NCI-H2081 treated with DMSO at 0.1 percent for 48 hours (cell line): ENCODE data around the gene ISCU.
"Not testable (repeated sequence)": the region's sequence is repeated elsewhere in the genome, so short reads cannot be mapped to it uniquely, and the experiment has no call there.

Experiments
- DNase-seq: peaks from one replicate; lab custom pipeline; 2025; lab: John Stamatoyannopoulos, UW

The ISCU gene

DNA sequence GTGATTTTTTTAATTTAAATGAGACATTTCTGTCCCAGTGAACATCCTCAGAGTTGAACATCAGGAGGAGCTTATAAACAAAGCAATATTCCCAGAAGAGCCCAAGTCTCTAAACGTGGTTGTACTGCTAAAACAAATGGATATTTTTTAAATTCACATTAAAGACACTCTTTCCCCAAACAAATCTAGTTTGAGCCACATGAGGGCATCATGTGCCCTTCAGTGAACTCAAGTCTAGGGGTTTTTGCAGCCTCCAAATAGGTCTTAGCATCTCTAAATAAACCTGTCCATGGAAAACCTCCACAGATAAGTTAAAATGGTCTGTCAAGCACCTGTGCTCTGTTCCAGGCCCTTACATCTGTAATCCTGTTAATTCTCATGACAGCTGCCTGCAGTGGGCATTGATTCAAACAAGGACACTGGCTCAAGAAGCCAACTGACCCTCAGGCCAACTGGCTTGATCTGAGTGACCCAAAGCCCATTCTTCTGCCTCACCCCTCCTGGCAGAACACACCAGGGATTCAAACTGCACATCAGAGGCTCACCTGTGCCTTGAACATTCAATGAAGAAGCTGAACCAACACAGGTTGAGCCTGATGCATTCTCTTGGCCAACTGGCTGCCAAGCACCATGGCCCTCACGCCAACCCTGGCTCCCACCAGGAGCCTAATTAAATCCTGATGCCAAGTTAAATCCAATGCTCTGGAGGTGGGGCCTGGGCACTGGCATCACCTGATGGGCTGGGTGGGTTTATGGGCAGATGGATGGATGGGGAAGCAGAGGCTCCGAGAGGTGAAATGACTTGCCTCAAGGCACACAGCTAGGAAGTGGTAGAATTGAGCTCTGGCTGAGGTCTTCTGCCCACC lies 8.6 kb downstream of the ISCU start:
- no peak for DNase-seq

DNA sequence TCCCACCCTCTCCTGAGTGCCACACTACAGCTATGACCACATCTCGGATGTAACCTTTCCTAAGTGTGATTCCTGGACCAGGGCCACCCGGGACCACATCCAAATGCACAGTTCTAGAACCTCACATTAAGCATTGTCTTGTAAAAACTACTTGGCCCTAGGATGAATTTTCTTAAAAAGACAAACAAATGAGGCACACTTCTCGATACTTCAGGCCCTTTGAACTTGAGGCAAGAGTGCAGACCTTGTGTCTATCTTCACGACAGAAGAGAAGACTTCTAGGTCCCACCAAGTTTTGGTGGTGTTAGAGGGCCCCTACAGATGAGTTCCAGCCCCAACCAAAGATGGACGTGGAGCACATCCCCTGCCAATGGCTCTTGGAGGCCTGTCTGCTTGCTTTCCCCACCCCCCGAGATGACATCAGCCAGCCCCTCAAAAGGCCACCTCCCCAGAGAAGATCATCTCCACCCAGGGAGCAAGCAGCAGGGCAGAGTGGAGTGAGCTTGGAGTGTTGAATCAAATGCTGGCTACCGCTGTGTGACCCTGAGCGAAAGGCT lies 9.3 kb downstream of the ISCU start:
- no peak for DNase-seq

DNA sequence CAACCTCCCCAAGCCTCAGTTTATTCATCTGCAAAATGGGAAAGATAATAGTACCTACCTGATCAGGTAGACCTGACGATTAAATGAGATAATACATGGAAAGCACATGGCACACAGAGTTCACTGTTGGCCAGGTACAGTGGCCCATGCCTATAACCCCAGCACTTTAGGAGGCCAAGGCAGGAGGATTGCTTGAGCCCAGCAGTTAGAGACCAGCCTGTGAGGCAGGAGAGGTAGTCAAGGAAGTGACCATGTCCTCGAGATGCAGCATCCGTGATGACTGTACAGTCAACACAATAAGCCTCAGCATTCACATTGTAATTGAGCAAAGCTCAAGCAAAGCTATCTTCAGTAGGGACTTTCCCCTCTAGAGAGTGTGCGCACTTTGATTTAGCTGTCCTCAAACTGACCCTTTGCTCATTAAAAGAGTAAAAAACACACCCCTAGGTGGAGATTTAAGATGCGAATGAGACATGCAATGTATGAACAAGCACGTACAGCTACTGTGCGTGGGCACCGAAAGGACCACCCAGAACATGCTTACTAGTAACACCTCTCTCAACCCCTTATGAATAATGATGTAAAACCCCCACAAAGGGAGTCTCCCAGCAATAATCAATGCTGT lies 9.9 kb downstream of the ISCU start:
- DNase-seq: no peak

DNA sequence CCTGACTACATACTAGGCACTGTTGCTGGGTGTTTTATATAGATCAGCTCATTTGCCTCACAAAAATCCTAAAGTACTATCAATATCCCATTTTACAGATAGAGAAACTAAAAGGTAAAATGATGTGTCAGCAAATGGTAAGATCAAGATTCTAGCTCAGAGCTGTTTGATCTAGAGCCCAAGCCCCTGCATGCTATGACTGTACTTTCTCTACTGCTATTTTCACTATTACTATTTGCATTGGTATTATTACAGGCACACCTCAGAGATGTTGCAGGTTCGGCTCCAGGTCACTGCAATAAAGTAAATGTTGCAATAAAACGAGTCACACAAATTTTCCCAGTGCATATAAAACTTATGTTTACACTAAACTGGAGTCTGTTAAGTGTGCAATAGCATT lies 10.9 kb downstream of the ISCU start:
- DNase-seq: no peak

DNA sequence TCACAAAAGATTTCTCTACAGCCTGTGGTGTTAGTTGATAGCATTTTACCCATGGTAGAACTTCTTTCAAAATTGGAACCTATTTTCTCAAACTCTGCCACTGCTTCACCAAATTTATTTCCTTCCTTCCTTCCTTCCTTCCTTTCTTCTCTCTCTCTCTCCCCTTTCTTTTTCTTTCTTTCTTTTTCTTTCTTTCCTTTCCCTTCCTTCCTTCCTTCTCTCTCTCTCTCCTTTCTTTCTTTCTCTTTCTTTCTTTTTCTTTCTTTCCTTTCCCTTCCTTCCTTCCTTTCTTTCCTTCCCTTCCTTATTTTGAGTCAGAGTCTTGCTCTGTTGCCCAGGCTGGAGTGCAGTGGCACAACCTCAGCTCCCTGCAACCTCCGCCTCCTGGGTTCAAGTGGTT lies 11.9 kb downstream of the ISCU start:
- DNase-seq: not testable (repeated sequence)

DNA sequence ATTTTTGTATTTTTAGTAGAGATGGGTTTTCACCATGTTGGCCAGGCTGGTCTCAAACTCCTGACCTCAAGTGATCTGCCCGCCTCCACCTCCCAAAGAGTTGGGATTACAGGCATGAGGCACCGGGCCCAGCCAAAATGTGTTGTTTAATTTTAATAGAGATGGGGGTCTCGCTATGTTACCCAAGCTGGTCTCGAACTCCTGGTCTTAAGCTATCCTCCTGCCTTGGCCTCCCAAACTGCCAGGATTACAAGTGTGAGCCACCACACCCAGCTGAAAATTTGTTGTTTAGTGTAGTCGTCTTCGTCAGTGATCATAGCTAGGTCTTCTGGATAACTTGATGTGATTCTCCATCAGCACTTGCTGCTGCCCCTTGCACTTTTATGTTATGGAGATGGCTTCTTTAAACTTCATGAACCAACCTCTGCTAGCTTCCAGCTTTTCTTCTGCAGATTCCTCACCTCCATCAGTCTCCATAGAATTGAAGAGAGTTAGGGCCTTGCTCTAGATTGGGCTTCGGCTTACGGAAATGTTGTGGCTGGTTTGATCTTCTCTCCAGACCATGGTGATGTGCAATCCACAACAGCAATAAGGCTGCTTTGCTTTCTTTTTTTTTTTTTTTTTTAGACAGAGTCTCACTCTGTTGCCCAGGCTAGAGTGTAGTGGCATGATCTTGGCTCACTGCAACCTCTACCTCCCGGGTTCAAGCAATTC lies 13.0 kb downstream of the ISCU start:
- DNase-seq: no peak

DNA sequence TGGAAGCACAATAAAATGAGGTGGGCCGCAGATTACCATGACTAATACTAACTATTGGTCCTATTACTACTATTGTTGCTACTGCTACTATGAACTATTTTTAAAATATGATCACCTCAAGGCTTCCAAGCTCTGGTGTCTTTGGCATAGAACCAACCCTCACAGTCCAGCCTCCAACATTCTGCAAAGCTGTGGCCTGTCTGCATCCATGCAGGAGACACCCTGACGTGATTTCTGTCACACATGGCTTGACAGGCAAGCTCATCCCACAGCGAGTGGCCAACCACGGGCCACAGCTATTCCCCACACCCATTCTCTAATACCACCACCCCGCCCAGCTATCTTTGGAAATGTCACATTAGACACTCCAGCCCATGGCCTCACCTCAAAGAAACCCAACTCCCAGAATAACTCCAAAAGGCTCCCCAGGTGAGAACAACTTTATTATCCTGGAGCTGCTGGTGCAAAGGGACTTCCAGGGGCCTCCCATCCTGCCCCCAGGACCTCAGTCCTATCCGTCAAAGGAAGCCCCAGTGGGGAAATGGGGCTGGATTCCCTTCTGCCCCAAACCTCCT lies 14.4 kb downstream of the ISCU start:
- DNase-seq: no peak

DNA sequence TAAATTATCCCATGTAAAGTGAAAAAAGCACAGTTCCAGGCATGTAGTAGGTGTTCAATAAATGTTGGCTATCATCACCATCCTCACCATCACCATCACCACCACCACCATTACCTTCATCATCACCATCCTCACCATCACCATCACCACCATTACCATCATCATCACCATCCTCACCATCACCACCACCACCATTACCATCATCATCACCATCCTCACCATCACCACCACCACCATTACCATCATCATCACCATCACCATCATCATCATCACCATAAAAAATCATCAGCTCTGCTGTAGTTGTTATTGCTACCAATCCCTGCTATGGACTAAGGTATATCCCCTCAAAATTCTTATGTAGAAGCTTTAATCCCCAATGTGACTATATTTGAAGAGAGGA lies 15.1 kb downstream of the ISCU start:
- DNase-seq: no peak

DNA sequence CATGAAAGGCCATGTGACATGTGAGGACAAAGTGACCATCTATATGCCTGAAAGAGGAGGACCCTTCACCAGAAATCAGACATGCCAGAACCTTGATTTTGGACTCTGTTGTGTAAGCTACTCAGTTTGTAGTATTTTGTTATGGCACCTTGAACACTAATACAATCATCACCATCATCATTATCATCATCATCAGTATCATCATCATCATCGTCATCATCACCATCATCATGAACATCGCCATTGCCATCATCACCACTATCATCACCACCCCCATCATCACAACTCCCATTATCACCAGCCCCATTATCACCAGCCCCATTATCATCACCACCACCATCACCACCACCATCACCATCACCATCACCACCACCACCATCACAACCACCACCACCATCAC lies 15.9 kb downstream of the ISCU start:
- DNase-seq: no peak

DNA sequence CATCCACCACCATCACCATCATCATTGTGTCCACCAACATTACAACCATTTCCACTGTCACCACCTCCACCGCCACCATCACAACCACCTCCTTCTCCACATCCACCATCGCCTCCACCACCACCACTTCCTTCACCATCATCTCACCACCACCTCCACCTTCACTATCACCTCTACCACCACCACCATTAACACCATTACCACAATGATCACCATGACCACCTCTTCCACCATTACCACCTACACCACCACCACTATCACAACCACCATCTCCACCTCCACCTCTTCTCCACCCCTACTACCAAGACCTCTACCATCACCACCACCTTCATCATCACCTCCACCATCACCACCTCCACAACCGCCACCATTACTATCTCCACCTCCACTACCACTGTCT lies 16.4 kb downstream of the ISCU start:
- no peak for DNase-seq

DNA sequence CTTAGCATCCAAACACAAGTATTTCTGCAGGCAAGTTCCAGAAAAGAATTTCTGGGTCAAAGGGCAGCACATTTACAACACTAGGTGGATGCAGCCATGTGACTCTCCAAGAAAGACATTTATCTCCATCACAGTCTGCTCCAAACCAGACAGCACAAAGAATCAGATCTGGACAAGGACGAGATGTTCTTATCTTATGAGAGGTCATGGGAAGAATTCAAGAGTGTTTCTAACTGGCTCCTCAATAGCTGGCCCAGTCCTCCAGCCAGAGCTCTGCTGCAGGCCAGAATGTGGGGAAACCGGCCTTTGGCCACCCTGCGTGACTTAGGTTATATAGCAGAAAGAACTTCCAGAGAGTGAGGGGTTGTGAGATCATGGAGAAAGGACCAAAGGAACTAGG lies 18.1 kb downstream of the ISCU start:
- no peak for DNase-seq

DNA sequence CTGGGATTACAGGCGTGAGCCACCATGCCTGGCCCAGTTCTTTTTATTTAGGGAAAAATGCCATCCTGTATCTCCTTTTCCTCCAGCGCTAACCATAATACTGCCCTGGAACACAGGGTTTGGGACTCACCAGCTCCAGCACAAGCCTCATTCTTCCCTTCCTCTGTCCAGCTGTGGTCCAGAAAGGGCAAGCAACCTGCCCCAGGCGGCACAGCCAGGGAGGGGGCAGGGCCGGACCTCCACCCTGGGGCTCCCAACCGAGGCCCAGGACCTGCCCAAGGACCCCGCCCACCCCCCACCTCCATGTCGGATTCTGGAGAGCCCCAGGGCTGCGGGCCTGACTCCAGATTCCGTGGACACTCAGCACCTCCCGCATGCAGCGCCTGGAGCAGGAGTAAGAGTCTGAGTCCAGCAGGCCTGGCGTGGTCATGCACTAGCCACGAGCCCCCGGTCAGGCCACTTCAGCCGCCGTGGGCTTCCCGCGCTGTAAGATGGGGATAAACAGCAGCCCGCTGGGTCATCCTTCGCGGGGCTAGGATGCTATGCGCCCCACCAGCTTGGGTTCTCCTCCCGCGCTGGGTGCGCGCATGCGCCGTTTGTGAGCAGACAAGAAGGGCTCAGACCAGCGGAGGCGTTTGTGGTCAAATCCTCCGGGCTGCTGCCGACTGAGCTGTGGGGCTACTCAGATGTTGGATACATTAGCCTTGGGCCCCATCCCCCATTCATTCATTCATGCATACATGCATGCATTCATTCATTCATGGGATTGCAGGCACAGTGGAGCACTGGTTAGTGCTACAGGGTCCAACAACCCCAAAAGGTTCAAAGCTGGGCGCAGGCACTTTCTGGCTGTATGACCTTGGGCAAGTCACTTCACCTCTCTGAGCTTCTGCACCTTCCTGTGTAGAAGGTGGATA lies 19.2 kb downstream of the ISCU start:
- DNase-seq: no peak

DNA sequence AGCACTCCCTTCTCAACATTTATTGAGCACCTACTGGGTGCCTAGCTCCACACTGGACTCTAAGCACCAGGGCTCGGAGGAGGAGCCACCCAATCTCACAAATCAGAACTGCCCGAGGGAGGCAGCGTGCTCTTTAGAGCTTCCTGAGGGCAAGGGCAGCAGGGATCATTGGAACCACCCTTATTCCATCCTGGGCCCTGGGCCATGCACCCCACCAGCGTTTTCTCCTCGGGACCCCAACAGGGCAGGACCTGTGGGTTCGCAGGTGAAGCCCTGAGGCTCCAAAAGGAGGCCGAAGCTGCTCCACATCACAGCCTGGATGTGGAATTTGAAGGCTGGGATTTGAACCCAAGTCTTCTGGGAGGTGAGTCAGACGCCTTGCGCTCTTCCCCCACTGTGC lies 20.1 kb downstream of the ISCU start:
- DNase-seq: no peak

DNA sequence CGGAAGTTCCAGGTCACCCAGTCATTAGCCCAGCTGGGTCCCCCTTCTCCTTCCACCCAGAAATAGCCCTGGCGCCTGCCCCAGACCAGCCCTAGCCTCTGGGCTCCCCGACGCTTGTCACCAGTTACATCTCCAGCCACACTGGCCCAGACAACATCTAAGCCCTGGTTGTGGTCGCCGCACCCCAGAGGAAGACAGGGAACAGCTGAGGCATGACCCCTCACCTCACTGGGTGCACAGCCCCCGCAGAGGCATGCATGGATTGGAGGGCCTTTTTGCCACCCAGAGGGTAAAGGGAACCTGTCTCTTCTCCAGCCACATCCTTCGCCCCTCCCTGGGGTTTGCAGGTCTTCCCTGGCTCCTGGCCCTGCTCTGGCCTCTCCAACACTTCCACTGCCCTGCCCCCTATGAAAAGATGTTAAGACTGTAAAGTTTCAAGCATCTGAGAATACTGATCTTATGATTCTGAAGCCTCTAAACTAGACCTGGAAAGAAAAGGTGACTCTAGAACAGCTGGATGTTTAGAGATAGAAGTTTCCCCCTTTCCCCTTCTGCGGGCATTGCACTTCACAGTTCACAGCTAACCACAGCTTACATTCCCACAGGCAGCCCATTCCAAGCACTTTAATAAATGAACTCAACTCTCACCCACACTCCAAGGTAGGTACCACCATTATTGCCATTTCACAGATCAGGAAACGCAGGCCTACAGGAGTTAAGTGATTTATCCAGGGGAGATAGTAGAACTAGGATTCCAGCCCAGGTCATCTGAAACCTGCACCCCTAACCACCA lies 20.8 kb downstream of the ISCU start:
- no peak for DNase-seq

DNA sequence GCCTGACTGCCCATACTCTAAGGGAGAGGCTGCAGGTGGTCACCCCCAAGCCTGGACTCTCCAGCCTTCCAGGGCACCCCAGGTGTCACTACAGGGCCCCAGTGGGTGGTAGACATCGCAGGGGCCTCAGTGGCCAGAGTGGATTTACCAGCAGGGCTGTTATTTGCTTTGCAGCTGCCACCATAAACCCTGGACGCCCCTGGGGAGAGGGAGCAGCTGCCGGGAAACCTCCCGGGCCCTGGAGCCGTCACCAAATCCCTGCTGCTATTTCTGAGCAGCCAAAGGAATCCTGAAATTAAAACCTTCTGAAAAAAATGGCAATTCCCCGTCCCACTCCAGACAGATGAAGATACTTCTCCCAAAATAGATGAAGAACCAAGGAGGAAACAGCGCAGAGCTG lies 21.6 kb downstream of the ISCU start:
- no peak for DNase-seq

DNA sequence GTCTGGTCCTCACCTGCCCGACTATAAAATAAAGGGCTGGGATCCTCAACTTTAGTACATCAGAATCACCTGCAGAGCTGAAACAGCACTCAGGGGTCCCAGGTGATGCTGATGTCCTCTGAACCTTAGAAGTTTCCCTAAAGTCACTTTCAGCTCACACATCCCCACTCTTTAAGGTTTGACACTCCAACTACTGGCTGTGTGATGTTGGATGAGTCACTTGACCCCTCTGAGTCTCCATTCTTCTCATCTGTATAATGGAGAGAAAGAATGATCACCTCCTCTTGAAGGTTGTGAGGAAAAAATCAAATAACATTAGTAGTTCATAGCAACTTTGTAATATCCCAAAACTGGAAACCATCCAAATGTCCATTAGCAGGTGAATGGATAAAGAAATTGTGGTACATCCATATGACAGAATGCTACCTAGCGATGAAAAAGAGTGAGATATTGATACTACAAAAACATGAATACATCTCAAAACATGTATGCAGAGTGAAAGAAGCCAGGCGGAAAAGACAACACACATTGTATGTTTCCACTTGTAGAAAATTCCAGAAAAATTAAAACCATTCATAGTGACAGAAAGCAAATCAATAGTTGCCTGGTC lies 22.2 kb downstream of the ISCU start:
- DNase-seq: no peak

DNA sequence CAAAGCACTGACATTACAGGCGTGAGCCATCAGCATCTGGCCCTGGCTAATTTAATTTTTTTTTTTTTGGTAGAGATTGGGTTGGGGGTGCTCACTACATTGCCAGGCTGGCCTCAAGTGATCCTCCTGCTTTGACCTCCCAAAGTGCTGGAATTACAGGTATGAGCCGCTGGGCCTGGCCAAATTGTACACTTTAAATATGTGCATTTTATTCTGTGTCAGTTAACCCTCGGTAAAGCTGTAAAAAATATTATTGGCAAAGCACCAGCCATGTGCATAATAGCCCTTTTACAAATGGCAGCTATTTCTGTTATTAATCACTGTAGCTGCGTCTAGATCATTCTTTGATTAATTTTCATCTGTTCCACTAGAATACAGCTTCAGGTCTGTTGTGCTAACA lies 23.5 kb downstream of the ISCU start:
- no peak for DNase-seq

DNA sequence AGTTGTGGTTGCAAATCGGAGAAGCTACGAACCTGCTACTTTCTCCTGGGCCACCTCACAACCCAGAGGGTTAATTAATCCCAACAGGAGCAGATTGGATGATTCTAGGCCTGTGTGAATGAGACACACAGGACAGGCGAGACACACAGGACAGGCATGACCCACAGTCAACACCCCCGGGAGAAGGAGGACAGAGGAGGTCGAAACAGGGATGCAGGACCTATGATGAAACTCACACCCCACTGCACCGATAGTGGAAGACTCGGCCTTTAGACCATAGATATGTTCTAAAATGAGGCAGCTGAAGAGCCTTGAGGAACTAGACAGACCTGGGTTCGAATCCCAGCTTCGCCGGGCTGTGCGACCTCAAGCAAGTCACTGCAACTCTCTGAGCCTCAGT lies 23.9 kb downstream of the ISCU start:
- no peak for DNase-seq

DNA sequence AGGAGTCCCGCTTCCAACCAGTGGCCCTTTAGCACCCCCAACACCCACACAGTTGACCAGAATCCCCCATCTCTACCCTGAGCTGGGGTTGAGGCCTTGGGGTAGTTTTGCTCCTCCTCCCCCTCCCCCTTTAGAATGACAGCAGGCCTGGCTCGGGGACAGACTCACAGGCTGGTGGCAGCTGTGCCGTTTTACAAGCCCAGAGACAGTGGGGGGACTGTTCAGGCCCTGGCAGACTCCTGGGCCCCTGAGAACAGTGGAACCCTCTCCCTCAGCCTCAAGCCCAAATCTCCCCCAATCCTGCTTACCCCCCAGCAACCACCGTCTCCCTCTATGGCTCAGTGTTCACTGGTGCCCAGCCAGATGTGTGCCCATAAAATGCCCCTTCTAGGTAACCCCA lies 25.4 kb downstream of the ISCU start:
- DNase-seq: no peak
